GM23248 (cell line): ENCODE measurements around the gene ATP2C1. TPM values are rescaled to one million over a fixed set of nuclear protein-coding genes. Genes with fewer than 3 reads are reported as not detected.
A peak's percentile ranks its signal among the peaks of the same experiment; 100 is the strongest.

Experiments
- DNase-seq: peaks from one replicate; pipeline ENCODE4 v3.0.0-alpha.2; 2015
- H2AFZ ChIP-seq: fragments of 200-600 bp; sonication (generic); 2 replicates; pipeline ENCODE4 v1.6.1; 2016; ENCODE audit warnings: antibody characterized with exemption
- H3F3A ChIP-seq: fragments of 200-600 bp; sonication (generic); 2 replicates; pipeline ENCODE4 v1.6.1; 2016; ENCODE audit warnings: mild to moderate bottlenecking, antibody characterized with exemption, mixed run types; ENCODE audit not compliant: insufficient read depth
- H3K27ac ChIP-seq: fragments of 200-600 bp; sonication (generic); 2 replicates; pipeline ENCODE4 v1.5.1; 2016; ENCODE audit warnings: mild to moderate bottlenecking
- H3K27me3 ChIP-seq: fragments of 200-600 bp; sonication (generic); replicated peaks from 2 replicates; pipeline ENCODE4 v1.6.1; 2016; ENCODE audit warnings: mild to moderate bottlenecking; ENCODE audit not compliant: insufficient read depth
- H3K36me3 ChIP-seq: fragments of 200-600 bp; sonication (generic); 2 replicates; pipeline ENCODE4 v1.6.1; 2016; ENCODE audit warnings: low read depth, mild to moderate bottlenecking
- H3K4me1 ChIP-seq: fragments of 200-600 bp; sonication (generic); 2 replicates; pipeline ENCODE4 v1.6.1; 2016; ENCODE audit warnings: mild to moderate bottlenecking; ENCODE audit not compliant: insufficient read depth
- H3K4me2 ChIP-seq: fragments of 200-600 bp; sonication (generic); one replicate; pipeline ENCODE4 v1.6.1; 2016; ENCODE audit warnings: mild to moderate bottlenecking; ENCODE audit not compliant: unreplicated experiment
- H3K4me3 ChIP-seq: fragments of 200-600 bp; sonication (generic); 2 replicates; pipeline ENCODE4 v1.5.1; 2016; ENCODE audit warnings: mild to moderate bottlenecking
- H3K79me2 ChIP-seq: fragments of 200-600 bp; sonication (generic); 2 replicates; pipeline ENCODE4 v1.6.1; 2016; ENCODE audit warnings: mild to moderate bottlenecking; ENCODE audit not compliant: insufficient read depth
- H3K9ac ChIP-seq: fragments of 200-600 bp; sonication (generic); 2 replicates; pipeline ENCODE4 v1.6.1; 2016; ENCODE audit warnings: mild to moderate bottlenecking
- H3K9me2 ChIP-seq: fragments of 200-600 bp; sonication (generic); 2 replicates; pipeline ENCODE4 v1.6.1; 2016; ENCODE audit warnings: mixed run types, mild to moderate bottlenecking, moderate library complexity; ENCODE audit not compliant: insufficient read depth
- H3K9me3 ChIP-seq: fragments of 200-600 bp; sonication (generic); one replicate; pipeline ENCODE4 v1.6.1; 2017; ENCODE audit warnings: low read depth
- H4K20me1 ChIP-seq: fragments of 200-600 bp; sonication (generic); 2 replicates; pipeline ENCODE4 v1.6.0; 2016; ENCODE audit not compliant: insufficient read depth
- EZH2 ChIP-seq: fragments of 200-600 bp; sonication (generic); IDR thresholded peaks from 2 replicates; pipeline ENCODE4 v1.6.1; 2018; ENCODE audit warnings: antibody characterized with exemption, mild to moderate bottlenecking; ENCODE audit not compliant: insufficient read depth, poor library complexity, severe bottlenecking
- EZH2phosphoT487 ChIP-seq: fragments of 200-600 bp; sonication (generic); IDR thresholded peaks from 2 replicates; pipeline ENCODE4 v1.6.1; 2018; ENCODE audit warnings: antibody characterized with exemption, moderate library complexity, mild to moderate bottlenecking, low read depth; ENCODE audit not compliant: insufficient read depth
- WGBS, 2 experiments: methylation state at CpG; one replicate each; pipeline ENCODE4 v1.1.6; 2015 to 2017; ENCODE audit warnings: low lambda C conversion rate in 2 of 2, low coverage in 1 of 2; ENCODE audit errors: missing lambda C conversion rate in 2 of 2; 5-methylcytosine and 5-hydroxymethylcytosine counted together
- in situ Hi-C: fragments of 300-500 bp; cut with MboI; formaldehyde crosslinking; loops from 2 replicates; pipeline ENCODE4 v1.15.0; 2020
- polyA plus RNA-seq: library from polyadenylated mRNA; unstranded; fragments of >200 nt; fragmentation: Nextera tagmentation; extraction: Ambion mirVana; gene quantifications from 2 replicates; pipeline ENCODE4 v1.2.1, GENCODE V29; 2016
- total RNA-seq: library from RNA; depleted of rRNA; stranded (reverse); fragments of >200 nt; shearing (Covaris generic); gene quantifications from 2 replicates; pipeline ENCODE4 v1.2.3, GENCODE V29; 2014; rRNA removed

ATP2C1 gene
- 68.5 and 73.6 TPM in 2 replicates for total RNA-seq
- polyA plus RNA-seq, result 65.8 and 74.7 TPM in 2 replicates

- peak within 1 kb of the TSS; percentile 96 for H3K9ac ChIP-seq
- peaks cover 5% of the 10 kb centered on the region; the same call in 1 of the 2 replicates for H3F3A ChIP-seq
- peaks cover 46% of the 10 kb centered on the region for H3K79me2 ChIP-seq
- H3K4me3 ChIP-seq, result peak within 1 kb of the TSS; percentile 92
- no peaks in the 10 kb centered on the region for H3K9me3 ChIP-seq
- WGBS, 2 experiments, result 0 to 1% methylated on average over 35 to 67 of the region's 69 CpGs
- H3K27me3 ChIP-seq, result no peaks in the 10 kb centered on the region
- peak within 1 kb of the TSS; percentile 93 for H2AFZ ChIP-seq
- H3K4me1 ChIP-seq, result peaks cover 23% of the 10 kb centered on the region
- peak within 1 kb of the TSS; percentile 89 for H3K27ac ChIP-seq
- no peaks in the 10 kb centered on the region for H4K20me1 ChIP-seq
- peak within 1 kb of the TSS; percentile 99 for H3K4me2 ChIP-seq
- peak; percentile 98 for DNase-seq
- in situ Hi-C loops, result loop anchor here (10.0 kb wide), 1 partner anchor 129 kb away; no protein-coding TSS in a partner anchor
- no peaks in the 10 kb centered on the region for H3K36me3 ChIP-seq
- TF ChIP-seq EZH2phosphoT487, result no peak
- TF ChIP-seq EZH2, result no peak
- H3K9me2 ChIP-seq, result no peaks in the 10 kb centered on the region
These were observed at the start of gene ATP2C1 for GRCh38 chr3:130893376-130894129. TSS of gene ATP2C1 (plus strand) at chr3:130894084. CDS start at chr3:130894770, 686 bp downstream.

GRCh38 chr3:130844462-130844861 is 49.4 kb upstream of the ATP2C1 start:
- H3K9ac ChIP-seq, result no peak overlapping the region
- H3K27me3 ChIP-seq, result peaks cover 9% of the 10 kb centered on the region; the same call in 1 of the 2 replicates
- H3K4me1 ChIP-seq, result no peaks in the 10 kb centered on the region
- H3K27ac ChIP-seq, result no peak overlapping the region
- H3K9me3 ChIP-seq, result no peaks in the 10 kb centered on the region
- no peaks in the 10 kb centered on the region for H3K79me2 ChIP-seq
- no peak for DNase-seq
- H3K36me3 ChIP-seq, result no peaks in the 10 kb centered on the region
- 73 to 86% methylated on average over 1 of the region's 1 CpG for WGBS, 2 experiments
- H3K4me2 ChIP-seq, result no peak overlapping the region
- H3K4me3 ChIP-seq, result no peak overlapping the region
- in situ Hi-C loops, result no loop called here
- no peak for TF ChIP-seq EZH2
- no peak for TF ChIP-seq EZH2phosphoT487
- no peaks in the 10 kb centered on the region for H3F3A ChIP-seq
- no peaks in the 10 kb centered on the region for H3K9me2 ChIP-seq
- H4K20me1 ChIP-seq, result no peaks in the 10 kb centered on the region
- H2AFZ ChIP-seq, result no peak overlapping the region

GRCh38 chr3:130846181-130846580 is 47.7 kb upstream of the ATP2C1 start:
- TF ChIP-seq EZH2 (no peak), EZH2phosphoT487 (no peak)
- H3K36me3 ChIP-seq, result no peaks in the 10 kb centered on the region
- H3K27me3 ChIP-seq, result peaks cover 13% of the 10 kb centered on the region; the same call in 1 of the 2 replicates
- peaks cover 5% of the 10 kb centered on the region; the same call in 1 of the 2 replicates for H3K4me1 ChIP-seq
- DNase-seq, result no peak
- no peaks in the 10 kb centered on the region for H3K79me2 ChIP-seq
- H3K4me3 ChIP-seq, result no peak overlapping the region
- H3K9me2 ChIP-seq, result no peaks in the 10 kb centered on the region
- 26 to 30% methylated on average over 1 of the region's 1 CpG for WGBS, 2 experiments
- no peaks in the 10 kb centered on the region for H4K20me1 ChIP-seq
- no peak overlapping the region for H3K9ac ChIP-seq
- in situ Hi-C loops, result no loop called here
- no peak overlapping the region for H3K4me2 ChIP-seq
- H3F3A ChIP-seq, result no peaks in the 10 kb centered on the region
- no peak overlapping the region for H2AFZ ChIP-seq
- H3K27ac ChIP-seq, result no peak overlapping the region
- H3K9me3 ChIP-seq, result no peaks in the 10 kb centered on the region

GRCh38 chr3:130849091-130849552 is 44.8 kb upstream of the ATP2C1 start:
- Histone ChIP-seq H3K4me3 (no peak overlapping the region), H3K79me2 (no peaks in the 10 kb centered on the region), H3K4me1 (peaks cover 5% of the 10 kb centered on the region; the same call in 1 of the 2 replicates), H3K9me3 (no peaks in the 10 kb centered on the region), H3K4me2 (no peak overlapping the region), H3K27ac (no peak overlapping the region), H3K9ac (no peak overlapping the region), H3K27me3 (peaks cover 33% of the 10 kb centered on the region), H3K36me3 (no peaks in the 10 kb centered on the region), H2AFZ (no peak overlapping the region), H3F3A (no peaks in the 10 kb centered on the region), H3K9me2 (no peaks in the 10 kb centered on the region), H4K20me1 (no peaks in the 10 kb centered on the region)
- in situ Hi-C loops, result no loop called here
- TF ChIP-seq EZH2 (no peak), EZH2phosphoT487 (no peak)
- 44 to 81% methylated on average over 1 of the region's 1 CpG for WGBS, 2 experiments
- DNase-seq, result no peak
